DMS53 treated with DMSO at 0.1 percent for 48 hours (cell line): ENCODE results near the gene MKNK2.
A peak's percentile ranks its signal among the peaks of the same experiment; 100 is the strongest.

ENCODE experiments used
- DNase-seq: peaks from one replicate; lab custom pipeline; 2025; ENCODE audit not compliant: unreplicated experiment; lab: John Stamatoyannopoulos, UW

The MKNK2 gene

DNA sequence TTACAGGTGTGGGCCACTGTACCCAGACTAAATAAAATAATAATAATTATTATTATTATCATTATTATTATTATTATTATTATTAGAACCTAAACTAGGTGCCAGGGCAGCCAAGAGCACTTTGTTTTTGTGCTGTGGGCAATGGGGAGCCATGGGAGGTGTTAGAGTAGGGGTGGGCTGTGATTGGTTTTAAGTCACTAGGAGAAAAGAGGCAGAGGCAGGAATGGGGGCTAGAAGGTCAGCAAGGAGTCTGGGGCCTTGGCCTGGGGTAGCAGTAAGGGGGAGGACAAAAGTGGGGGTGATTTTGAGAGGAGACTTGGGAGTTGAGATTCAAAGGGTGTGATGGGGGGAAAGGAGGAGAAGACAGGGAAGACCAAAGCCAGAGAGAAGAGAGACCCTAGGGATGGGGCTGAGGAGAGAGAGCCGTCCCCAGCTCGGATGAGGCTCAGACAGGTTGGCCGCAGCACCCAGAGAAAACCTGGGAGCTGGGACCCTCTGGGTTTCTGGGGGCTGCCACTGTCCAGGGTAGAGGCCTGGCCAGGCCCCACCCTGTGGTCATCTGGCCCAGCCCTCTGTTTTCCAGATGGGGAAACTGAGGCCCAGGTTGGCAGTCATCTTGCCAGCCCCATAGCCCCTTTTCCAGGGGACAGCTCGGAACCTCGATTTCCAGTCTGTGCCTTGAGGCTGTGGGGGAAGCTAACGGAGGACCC lies 17.8 kb downstream of the MKNK2 start:
- DNase-seq = no peak

DNA sequence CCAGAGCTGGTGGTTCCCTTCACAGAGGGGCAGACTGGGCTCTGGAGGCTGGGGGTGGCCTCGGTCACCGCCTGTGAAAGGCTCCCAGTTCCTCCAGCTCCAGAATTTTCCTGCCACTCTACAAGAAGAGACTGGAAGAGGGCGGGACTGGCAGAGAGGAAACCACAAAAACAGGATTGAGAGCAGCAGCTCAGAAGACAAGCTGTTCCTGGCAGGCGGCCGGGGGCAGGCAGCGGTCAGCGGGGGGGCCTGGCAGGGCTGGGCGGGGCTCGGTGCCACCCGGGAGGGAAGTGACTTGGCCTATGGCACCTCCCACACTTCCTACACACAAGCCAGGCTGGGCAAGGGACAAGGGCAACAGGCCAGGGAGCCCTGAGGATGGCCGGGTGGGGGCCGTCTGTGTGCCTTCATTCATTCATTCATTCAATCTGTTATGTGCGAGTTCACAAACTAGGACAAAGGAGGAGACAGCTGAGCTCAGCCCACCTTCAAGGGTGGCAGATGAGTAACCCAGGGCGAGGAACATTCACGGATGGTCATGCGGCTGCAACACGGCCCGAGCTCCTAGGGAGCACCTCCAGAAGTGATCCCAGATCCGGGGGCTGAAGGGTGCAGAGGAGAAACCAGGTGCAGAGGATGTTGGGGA lies 18.6 kb downstream of the MKNK2 start:
- DNase-seq = peak; percentile 80

DNA sequence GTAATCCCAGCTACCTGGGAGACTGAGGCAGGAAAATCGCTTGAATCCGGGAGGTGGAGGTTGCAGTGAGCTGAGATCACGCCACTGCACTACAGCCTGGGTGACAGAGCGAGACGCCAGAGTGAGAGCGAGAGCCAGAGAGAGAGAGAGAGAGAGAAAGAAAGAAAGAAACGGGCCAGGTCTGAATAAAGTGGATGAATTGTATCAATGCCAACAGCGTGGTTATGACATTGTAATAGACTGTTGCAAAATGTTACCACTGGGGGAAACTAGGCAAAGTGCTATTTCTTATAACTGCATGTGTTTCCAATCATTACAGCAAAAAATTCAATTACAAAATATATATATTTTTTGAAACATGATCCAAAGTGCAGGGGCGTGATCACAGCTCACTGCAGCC lies 23.7 kb downstream of the MKNK2 start:
- no peak for DNase-seq

DNA sequence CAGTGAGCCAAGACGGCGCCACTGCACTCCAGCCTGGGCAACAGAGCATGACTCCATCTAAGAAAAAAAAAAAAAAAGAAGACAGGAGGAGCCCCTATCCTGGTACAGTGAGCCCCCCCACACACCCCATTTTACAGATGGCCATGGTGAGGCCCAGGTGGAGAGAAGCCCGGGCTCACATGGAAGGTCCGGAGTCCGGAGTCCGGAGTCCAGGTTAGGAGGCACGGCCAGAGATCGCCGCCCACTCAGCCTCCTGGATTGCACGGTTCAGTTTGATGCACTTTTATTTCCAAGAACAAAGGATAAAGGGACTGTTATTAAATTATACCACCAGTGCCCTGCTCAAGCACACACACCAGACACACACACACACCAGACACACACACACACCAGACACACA lies 24.3 kb downstream of the MKNK2 start:
- DNase-seq = no peak

DNA sequence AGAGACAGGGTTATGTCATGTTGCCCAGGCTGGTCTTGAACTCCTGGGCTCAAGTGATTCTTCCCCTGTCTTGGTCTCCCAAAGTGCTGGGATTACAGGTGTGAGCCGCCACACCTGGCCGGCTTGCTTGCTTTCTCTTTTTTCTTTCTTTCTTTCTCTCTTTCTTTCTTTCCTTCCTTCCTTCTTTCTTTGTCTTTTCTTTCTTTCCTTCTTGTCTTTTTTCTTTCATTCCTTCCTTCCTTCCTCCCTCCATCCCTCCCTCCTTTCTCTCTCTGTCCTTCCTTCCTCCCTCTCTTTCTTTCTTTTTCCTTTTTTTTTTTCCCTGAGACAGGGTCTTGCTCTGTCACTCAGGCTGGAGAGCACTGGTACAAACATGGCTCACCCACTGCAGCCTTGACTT lies 28.8 kb downstream of the MKNK2 start:
- no peak for DNase-seq

DNA sequence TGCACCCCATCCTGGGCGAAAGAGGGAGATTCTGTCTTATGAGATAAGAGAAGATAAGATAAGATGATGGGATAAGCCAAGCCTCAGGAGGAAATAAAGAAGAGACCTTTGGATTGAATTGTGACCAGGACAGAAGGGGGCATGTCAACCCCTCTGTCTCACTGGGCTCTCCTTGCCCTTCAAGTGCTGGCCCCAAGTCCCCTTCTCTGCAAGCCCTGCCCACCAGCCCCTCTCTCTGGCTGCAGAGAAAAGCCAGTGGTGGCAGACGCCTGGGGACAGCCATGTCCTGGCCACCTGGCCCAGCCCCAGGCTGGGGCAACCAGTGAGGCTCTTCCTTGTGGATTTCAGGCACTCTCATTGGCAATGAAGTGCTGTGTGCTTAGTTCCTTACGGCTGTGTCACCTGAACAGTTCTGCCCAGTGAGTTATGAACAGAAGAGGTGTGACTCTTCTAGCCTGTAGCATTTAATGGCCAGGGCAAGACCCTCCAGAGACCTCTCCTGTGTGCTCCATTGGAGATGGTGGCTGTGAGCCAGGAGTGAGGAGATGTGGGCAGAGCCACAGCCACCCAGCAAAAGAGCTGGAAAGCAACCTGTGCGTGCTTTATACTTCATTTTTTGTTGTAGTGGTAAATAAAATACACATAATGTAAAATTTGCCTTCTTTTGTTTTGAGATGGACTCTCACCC lies 29.4 kb downstream of the MKNK2 start:
- no peak for DNase-seq

DNA sequence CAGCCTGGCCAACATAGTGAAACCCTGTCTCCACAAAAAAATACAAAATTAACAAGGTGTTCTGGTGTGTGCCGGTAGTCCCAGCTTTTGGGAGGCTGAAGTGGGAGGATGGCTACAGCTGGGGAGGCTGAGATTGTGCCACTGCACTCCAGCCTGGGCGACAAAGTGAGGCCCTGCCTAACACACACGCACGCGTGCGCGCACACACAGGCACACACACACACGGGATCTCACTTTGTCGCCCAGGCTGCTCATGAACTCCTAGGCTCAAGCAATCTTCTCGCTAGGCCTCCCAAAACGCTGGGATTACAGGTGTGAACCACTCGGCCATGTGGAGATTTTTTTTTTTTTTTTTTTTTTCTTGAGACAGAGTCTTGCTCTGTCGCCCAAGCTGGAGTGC lies 32.3 kb downstream of the MKNK2 start:
- no peak for DNase-seq

DNA sequence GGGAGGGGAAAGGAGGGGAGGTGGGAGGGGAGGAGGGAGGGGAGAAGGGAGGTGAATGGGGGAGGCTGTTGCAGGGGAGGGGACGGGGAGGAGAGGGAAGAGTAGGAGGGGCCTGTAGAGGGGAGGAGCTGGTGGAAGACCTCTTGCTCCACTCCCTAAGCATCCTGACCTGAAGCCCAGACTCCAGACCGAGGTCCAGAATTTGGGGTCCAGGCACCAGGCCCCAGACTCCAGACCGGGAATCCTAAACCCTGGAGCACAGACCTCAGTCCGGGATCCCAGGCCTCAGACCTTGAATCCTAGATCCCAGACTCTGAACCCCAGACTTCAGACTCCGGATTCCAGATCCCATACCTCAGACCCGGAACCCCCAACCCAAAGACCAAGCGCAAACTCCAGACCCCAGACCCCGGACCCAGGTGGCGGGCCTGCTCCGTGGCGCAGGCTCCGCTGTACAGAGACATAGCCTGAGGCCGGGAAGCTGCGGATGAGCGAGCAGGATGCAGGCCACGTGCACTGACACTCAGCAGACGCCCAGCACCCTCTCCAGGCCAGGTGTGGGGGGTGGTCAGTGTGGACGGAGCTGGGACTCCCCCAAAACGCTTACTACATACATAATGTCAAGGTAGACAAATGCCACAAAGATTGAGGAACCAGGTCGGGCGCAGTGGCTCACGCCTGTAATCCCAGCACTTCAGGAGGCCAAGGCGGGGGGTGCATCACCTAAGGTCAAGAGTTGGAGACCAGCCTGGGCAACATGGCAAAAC lies 34.8 kb downstream of the MKNK2 start:
- DNase-seq = peak; percentile 30

DNA sequence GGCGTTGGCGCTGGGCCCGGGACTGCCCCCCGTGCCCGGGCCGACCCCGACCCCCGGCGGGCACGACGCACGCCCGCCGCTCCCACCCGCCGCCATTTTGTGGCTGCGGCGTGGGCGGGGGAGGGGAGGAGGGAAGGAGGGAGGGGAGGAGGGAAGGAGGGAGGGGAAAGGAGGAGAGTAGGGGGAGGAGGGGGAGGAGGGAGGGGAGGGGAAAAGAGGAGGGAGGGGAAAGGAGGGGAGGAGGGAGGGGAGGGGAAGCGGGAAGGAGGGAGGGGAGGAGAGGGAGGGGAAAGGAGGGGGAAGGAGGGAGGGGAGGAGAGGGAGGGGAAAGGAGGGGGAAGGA lies 35.5 kb downstream of the MKNK2 start, which contains the start of gene BTBD2:
Gene BTBD2 (minus strand): TSS at position 107 of the 343 bp plus-strand sequence. CDS start 11 bp downstream, at position 96.
- DNase-seq = no peak

DNA sequence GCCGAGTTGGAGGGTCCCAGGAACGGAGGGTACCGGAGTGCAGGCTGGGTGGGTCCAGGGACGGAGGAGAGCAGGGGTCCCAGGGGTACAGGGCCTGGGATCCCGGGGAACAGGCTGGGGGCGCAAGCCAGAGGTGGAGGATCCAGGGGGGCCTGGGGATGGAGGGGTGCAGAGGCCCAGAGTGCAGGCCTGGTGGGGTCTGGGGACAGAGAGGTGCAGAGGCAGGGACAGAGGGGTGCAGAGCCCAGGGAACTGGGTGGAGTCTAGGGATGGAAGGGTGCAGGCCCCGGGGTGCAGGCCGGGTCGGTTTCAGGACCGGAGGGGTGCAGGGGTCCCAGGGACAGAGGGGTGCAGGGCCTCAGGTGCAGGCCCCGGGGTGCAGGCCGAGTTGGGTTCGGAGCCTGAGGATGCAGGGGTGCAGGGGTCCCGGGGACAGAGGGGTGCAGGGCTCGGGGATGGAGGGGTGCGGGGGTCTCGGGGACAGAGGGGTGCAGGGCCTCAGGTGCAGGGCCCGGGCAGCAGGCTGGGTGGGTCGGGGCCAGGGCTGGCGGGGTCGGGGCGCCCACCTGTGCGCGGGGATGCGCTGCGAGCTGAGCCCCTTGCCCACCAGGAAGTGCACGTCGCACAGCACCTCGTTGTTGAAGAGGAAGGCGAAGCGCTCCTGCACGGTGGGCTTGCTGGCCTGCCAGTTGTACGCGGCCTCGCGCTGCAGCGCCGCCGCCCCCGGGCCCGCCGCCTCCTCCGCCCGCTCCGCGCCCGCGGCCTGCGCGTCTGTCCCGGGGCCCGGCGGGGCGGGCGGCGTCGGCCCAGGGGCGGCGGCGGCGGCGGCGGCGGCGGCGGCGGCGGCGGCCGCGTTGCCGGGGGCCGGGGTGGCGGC lies 36.1 kb downstream of the MKNK2 start:
- DNase-seq = no peak

DNA sequence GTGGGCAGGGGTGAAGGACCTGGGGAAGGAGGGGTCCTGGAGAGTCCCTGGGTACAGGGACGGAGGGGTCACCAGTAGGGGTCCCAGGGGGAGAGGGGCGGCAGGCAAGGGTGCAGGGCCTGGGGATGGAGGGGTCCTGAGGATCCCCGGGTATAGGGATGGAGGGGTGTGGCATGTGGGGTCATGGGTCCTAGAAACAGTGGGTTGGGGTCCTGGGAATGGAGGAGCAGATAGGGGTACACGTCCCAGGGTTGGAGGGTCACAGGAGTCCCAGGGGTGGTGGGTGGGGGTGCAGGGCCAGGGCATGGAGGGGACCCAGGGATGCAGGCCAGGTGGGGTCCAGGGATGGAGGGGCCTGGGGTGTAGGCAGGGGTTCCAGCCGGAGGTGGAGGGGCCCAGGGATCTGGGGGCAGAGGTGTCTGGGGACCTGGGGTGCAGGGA lies 36.9 kb downstream of the MKNK2 start:
- DNase-seq = no peak

DNA sequence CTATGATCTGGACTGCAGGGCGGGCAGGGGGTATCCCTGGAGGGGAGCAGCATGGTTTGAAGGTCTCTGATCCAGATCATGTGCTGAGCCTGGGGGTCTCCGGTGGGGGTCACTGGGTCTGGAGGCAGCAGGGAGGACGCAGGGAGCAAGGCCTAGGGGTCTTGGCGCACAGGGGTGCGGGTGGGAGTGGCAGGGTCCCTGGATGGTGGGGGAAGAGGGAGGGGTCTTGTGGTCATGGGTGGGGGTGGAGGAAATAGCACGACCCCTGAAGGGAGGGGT lies 37.4 kb downstream of the MKNK2 start:
- no peak for DNase-seq

DNA sequence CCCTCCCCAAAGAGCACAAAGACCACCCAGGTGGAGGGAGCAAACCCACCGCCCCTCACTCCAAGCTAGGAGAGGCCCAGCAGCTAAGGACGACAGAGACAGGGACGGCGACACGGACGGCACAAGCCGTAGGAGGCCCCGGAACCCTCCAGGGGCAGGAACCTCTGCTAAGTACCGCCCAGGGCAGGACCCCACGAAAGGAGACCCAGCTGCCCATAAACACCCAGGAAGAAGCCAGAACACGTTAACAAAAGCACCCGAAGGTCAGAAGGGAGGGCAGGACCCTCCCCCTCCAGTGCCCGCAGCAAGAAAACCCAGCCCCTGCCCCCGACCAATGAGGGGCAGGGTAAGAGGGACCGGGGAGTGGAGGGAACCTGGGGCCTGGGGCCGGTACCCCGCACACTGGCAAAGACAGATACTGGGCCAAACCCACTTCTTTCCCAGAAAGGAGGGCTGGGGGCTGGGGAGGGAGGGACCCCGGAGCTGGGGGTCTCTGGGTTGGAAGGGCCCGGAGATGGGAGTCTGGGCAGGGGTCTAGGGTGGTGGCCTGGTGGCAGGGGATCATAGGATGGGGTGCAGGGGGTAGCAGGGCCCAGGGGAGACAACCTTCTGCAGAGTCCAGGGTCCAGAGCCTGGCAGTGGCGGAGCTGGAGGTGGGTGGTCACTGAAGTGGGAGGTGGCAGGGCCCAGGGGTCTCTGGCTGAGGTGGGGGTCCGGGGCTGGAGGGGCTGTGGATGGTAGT lies 37.9 kb downstream of the MKNK2 start:
- DNase-seq = no peak

DNA sequence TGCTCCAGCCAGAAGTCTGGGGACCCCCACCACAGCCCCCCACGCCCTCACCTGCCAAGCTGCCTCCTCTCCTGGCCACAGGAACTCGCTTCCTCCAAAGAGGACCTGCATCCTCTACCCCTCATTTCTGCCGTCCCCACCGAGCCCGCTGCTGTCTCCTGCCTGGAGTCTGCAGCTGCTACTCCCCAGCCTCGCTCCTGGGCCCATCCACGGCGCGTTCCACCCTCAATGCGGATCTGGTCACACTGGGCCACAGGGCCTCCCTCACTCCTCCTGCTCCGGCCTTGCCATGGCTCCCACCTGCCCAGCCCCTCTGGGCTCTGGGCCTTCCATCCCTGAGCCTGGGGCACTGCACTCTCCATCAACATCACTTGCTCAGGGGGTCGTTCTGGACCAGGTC lies 39.9 kb downstream of the MKNK2 start:
- no peak for DNase-seq

DNA sequence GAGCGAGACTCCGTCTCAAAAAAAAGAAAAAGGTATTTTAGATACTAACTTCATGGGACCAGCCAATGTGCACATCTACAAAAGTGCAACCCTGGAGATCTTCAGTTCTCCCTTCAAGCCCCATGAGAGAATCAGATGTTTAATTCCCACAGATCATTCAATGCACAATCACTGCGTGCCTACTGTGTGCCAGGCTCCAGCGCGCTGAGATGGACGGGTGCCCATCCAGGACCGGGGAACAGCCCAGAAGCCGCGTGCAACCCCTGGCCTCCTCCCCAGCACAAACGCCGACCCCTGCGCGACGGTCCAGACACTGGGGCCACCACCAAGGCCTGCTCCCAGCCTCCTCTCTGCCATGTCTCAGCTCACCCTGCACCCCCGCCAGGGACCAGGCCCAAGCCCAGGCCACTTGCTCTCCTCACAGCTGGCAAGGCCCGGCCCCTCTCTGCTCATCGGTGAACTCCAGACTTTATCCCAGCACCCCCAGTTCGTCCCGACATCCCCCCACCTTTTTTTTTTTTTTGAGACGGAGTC lies 40.8 kb downstream of the MKNK2 start:
- DNase-seq = no peak

DNA sequence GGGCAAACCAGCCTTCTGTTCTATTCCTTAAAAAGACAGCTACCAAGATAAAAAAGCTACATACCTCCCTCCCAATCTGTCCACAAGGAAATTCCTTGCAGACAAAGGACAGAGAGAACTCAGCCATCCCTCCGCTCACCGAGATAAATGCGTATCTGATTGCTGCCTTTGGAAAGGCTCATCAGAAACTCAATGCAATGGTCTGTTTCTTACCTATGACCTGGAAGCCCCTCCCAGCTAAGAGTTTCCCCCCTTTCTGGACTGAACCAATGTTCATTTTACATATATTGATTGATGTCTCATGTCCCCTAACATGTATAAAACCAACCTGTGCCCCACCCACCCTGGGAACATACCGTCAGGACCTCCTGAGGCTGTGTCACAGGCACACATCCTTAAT lies 47.2 kb downstream of the MKNK2 start:
- DNase-seq = no peak

DNA sequence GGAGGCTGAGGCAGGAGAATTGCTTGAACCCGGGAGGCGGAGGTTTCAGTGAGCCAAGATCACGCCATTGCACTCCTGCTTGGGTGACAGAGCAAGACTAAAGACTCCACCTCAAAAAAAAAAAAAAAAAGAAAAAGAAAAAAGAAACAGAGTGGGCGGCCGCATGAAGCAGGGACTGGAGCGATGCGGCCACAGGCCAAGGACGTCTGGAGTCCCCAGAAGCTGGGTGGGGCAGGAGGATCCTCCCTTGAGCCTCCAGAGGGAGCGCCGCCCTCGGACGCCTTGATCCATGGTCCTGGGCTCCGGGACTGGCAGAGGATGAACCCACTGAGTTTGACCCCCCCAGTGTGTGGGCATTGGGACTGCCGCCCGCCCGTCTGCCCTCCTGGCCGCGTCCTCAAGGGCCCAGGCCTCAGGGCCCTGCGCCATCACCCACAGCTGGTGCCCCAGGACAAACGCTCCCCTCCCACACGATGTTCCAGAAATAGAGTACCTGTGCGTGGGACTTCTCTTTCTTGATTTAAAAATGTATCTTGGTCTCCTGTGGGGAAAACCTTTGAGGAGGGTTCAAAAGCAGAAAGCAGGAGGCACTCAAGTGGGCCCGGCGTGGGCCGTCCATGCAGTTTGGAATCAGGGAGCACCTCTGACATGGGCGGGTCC lies 51.1 kb downstream of the MKNK2 start:
- DNase-seq = no peak

DNA sequence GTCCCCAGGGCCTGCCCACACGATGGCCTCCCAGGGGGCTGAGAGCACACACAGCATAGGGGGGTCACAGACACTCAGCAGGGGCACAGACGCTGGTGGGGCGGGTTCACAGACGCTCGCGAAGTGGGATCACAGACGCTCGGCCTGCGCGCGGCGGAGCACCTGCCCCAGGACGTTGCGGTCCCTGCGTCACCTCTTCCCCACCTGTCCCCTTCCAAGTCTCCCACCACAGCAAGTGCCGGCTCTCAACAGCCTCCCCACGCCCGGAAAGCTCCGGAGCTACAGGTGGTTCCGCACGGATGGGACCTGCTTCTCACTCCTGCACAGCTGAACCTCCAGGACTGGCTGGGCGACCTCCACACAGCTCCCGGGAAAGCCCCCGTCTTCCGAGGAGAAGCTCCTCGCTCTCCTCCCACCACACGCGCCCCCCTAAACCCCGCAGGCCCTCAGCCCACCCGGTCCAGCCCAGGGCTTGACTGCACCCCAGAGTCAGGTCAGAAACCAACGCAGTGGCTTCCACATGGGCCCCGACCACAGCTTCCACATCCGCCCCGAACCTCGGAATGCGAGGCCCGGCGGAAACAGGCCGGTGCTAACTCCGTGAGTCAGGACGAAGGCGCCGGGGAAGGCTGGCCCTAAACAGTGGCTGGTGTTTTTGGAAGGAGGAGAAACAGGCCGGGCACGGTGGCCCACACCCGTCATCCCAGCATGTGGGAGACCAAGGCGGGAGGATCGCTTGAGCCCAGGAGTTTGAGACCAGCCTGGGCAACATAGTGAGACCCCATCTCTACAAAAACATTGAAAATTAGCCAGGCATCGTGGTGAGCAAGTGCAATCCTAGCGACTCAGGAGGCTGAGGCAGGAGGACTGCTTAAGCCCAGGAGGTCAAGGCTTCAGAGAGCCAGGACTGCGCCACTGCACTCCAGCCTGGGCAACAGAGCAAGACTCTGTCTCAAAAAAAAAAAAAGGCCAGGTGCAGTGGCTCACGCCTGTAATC lies 52.0 kb downstream of the MKNK2 start:
- no peak for DNase-seq
